Adipocyte (in vitro differentiated cells): Measurements from ENCODE around the gene NR2F6.
"Not testable (repeated sequence)": the region's sequence is repeated elsewhere in the genome, so short reads cannot be mapped to it uniquely, and the experiment has no call there.

ENCODE experiments used
- DNase-seq: peaks from one replicate; pipeline ENCODE4 v3.0.0-alpha.2; 2015; ENCODE audit warnings: low read depth
- H3K27me3 ChIP-seq: replicated peaks from 2 replicates; pipeline ENCODE4 v1.7.0; 2013; ENCODE audit warnings: mild to moderate bottlenecking, low read length, moderate library complexity; ENCODE audit not compliant: control insufficient read depth, insufficient read depth
- H3K36me3 ChIP-seq: 2 replicates; pipeline ENCODE4 v1.7.0; 2013; ENCODE audit warnings: low read length, mild to moderate bottlenecking, moderate library complexity; ENCODE audit not compliant: control insufficient read depth, insufficient read depth, severe bottlenecking
- H3K4me1 ChIP-seq: 2 replicates; pipeline ENCODE4 v1.7.0; 2013; ENCODE audit warnings: mild to moderate bottlenecking, low read length, moderate library complexity; ENCODE audit not compliant: control insufficient read depth, insufficient read depth
- H3K4me3 ChIP-seq: 2 replicates; pipeline ENCODE4 v1.7.0; 2013; ENCODE audit warnings: mild to moderate bottlenecking, low read length, moderate library complexity
- H3K9ac ChIP-seq: 2 replicates; pipeline ENCODE4 v1.7.0; 2013; ENCODE audit warnings: mild to moderate bottlenecking, low read length, moderate library complexity
- H3K9me3 ChIP-seq: 2 replicates; pipeline ENCODE4 v1.7.0; 2013; ENCODE audit warnings: mild to moderate bottlenecking, low read length, moderate library complexity; ENCODE audit not compliant: control insufficient read depth

The NR2F6 gene

GRCh38 chr19:17202713-17203112 is 43.0 kb downstream of the NR2F6 start:
- Histone ChIP-seq H3K36me3 (peaks cover 71% of the 10 kb centered on the region), H3K4me3 (no peak overlapping the region), H3K27me3 (no peaks in the 10 kb centered on the region), H3K9ac (no peak overlapping the region), H3K4me1 (no peaks in the 10 kb centered on the region), H3K9me3 (no peaks in the 10 kb centered on the region)
- no peak for DNase-seq

- Histone ChIP-seq H3K4me1 (no peaks in the 10 kb centered on the region), H3K4me3 (no peak overlapping the region), H3K9ac (no peak overlapping the region), H3K9me3 (no peaks in the 10 kb centered on the region), H3K36me3 (peaks cover 76% of the 10 kb centered on the region), H3K27me3 (no peaks in the 10 kb centered on the region)
- no peak for DNase-seq
Observed at GRCh38 chr19:17202249-17202648, 43.5 kb downstream of the NR2F6 start.

- Histone ChIP-seq H3K9me3 (no peaks in the 10 kb centered on the region), H3K36me3 (peaks cover 67% of the 10 kb centered on the region), H3K27me3 (no peaks in the 10 kb centered on the region), H3K9ac (no peak overlapping the region), H3K4me3 (no peak overlapping the region), H3K4me1 (no peaks in the 10 kb centered on the region)
- DNase-seq: no peak
Observed at GRCh38 chr19:17200408-17201079, 45.2 kb downstream of the NR2F6 start.

GRCh38 chr19:17197666-17198065 is 48.1 kb downstream of the NR2F6 start:
- Histone ChIP-seq H3K36me3 (peaks cover 77% of the 10 kb centered on the region), H3K4me3 (no peak overlapping the region), H3K4me1 (no peaks in the 10 kb centered on the region), H3K9ac (no peak overlapping the region), H3K27me3 (no peaks in the 10 kb centered on the region), H3K9me3 (no peaks in the 10 kb centered on the region)
- DNase-seq: no peak

DNA sequence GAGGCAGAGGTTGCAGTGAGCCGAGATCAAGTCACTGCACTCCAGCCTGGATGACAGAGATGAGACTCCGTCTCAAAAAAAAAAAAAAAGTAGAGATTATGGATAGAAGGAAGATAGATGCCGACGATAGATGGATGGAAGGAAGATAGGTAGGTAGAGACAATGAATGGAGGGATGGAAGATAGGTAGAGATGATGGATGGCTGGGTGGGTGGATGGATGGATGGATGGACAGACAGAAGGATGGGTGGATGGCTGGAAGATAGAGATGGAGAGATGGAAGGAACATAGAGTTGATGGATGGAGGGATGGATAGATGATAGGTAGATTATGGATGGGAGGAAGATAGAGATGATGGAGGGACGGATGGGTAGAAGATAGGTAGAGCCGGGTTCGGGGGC is 49.1 kb downstream of the NR2F6 start:
- Histone ChIP-seq H3K4me3 (no peak overlapping the region), H3K36me3 (peaks cover 73% of the 10 kb centered on the region), H3K27me3 (no peaks in the 10 kb centered on the region), H3K9ac (no peak overlapping the region), H3K4me1 (no peaks in the 10 kb centered on the region), H3K9me3 (no peaks in the 10 kb centered on the region)
- no peak for DNase-seq

DNA sequence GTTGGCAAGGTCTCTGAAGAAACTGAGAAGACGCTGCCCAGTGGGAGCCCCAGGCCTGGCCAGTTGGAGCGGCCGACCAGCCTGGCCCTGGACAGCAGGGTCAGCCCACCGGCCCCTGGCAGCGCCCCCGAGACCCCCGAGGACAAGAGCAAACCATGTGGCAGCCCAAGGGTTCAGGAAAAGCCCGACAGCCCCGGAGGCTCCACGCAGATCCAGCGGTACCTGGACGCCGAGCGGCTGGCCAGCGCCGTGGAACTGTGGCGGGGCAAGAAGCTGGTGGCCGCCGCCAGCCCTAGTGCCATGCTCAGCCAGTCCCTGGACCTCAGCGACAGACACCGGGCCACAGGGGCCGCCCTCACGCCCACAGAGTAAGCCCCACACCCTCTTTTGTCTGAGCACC is 50.6 kb downstream of the NR2F6 start:
- Histone ChIP-seq H3K9ac (no peak overlapping the region), H3K9me3 (no peaks in the 10 kb centered on the region), H3K4me1 (no peaks in the 10 kb centered on the region), H3K27me3 (no peaks in the 10 kb centered on the region), H3K4me3 (no peak overlapping the region), H3K36me3 (peaks cover 69% of the 10 kb centered on the region)
- DNase-seq: no peak

- Histone ChIP-seq H3K4me3 (no peak overlapping the region), H3K36me3 (peaks cover 67% of the 10 kb centered on the region), H3K9me3 (no peaks in the 10 kb centered on the region), H3K27me3 (no peaks in the 10 kb centered on the region), H3K9ac (no peak overlapping the region), H3K4me1 (no peaks in the 10 kb centered on the region)
- DNase-seq: no peak
Observed at GRCh38 chr19:17194608-17195007, 51.1 kb downstream of the NR2F6 start.

DNA sequence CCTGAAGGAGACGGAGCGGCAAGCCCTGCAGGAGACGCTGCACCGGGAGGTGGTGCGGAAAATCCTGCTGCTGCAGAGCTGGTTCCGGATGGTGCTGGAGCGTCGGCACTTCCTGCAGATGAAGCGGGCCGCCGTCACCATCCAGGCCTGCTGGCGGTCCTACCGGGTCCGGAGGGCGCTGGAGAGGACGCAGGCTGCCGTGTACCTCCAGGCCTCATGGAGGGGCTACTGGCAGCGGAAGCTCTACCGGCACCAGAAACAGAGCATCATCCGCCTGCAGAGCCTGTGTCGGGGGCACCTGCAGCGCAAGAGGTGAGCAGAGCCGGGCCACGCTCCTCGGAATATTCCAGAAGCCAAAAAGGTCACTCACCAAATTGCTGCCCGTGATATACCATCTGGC is 53.0 kb downstream of the NR2F6 start:
- H3K9me3 ChIP-seq: no peaks in the 10 kb centered on the region
- no peak overlapping the region for H3K4me3 ChIP-seq
- peaks cover 70% of the 10 kb centered on the region for H3K36me3 ChIP-seq
- no peaks in the 10 kb centered on the region for H3K27me3 ChIP-seq
- DNase-seq: no peak
- no peaks in the 10 kb centered on the region for H3K4me1 ChIP-seq
- H3K9ac ChIP-seq: no peak overlapping the region

DNA sequence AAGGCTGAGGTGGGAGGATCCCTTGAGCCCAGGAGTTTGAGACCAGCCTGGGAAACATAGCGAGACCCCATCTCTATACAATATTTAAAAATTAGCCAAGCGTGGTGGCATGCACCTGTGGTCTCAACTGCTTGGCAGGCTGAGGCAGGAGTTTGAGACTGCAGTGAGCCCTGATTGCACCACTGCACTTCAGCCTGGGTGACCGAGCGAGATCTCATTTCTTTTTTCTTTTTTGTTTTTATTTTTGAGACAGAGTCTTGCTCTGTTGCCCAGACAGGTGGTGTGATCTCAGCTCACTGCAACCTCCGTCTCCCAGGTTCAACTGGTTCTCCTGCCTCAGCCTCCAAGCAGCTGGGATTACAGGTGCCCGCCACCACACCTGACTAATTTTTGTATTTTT is 54.0 kb downstream of the NR2F6 start:
- H3K9ac ChIP-seq, H3K4me1 ChIP-seq, DNase-seq, H3K27me3 ChIP-seq, H3K9me3 ChIP-seq, H3K4me3 ChIP-seq: not testable (repeated sequence)
- H3K36me3 ChIP-seq: peaks cover 73% of the 10 kb centered on the region

DNA sequence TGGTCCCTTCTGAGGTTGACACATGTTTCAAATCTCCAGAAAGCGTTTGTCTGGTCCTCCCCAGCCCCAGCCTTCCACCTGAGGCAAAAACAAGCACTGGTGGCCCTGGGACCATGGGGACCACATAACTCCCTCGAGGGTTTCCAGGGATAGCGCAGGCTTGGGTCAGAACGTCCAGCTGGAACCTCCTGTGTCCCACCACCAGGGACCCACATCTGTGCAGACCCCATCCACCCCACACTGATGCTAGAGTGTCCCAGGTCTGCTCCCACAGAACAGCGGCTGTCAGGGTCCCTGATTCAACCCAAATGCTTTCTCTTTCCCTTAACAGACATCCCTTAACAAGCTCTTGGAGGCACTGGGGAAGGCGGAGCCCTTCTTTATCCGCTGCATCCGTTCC is 60.1 kb downstream of the NR2F6 start:
- no peak overlapping the region for H3K4me3 ChIP-seq
- no peaks in the 10 kb centered on the region for H3K9me3 ChIP-seq
- no peaks in the 10 kb centered on the region for H3K4me1 ChIP-seq
- DNase-seq: no peak
- H3K36me3 ChIP-seq: peaks cover 70% of the 10 kb centered on the region
- no peaks in the 10 kb centered on the region for H3K27me3 ChIP-seq
- H3K9ac ChIP-seq: no peak overlapping the region

GRCh38 chr19:17184371-17184841 is 61.3 kb downstream of the NR2F6 start:
- Histone ChIP-seq H3K27me3 (no peaks in the 10 kb centered on the region), H3K4me1 (no peaks in the 10 kb centered on the region), H3K36me3 (peaks cover 68% of the 10 kb centered on the region), H3K9ac (no peak overlapping the region), H3K4me3 (no peak overlapping the region), H3K9me3 (no peaks in the 10 kb centered on the region)
- DNase-seq: no peak

DNA sequence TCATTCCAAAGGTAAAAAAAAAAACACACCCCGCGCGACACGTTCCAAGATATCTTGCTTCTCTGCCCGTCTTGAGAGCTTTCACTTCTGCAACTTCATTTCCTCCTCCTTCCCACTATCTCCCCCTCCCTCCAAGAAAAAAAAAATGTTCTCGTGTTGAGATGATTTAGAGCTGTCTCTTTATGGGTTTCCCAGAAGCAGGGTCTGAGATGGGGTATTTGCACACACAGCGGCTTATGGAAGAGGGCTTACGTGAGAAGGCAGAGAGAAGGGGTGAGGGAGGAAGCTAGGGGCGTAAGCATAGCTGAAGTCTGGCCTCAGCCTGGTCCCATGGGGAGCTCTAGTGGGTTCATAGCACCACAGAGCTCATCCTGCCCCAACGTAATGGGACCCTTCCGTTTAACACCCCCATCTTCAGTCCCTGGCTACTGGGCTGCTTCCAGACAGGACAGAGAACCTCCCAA is 61.8 kb downstream of the NR2F6 start:
- H3K4me3 ChIP-seq: no peak overlapping the region
- no peaks in the 10 kb centered on the region for H3K4me1 ChIP-seq
- peaks cover 63% of the 10 kb centered on the region for H3K36me3 ChIP-seq
- H3K27me3 ChIP-seq: no peaks in the 10 kb centered on the region
- no peaks in the 10 kb centered on the region for H3K9me3 ChIP-seq
- H3K9ac ChIP-seq: no peak overlapping the region
- no peak for DNase-seq
